ENCODE data around the gene RABGGTA. TPM values are rescaled to one million over a fixed set of nuclear protein-coding genes. Genes with fewer than 3 reads are reported as not detected.
A peak's percentile ranks its signal among the peaks of the same experiment; 100 is the strongest.

Gene RABGGTA
- total RNA-seq, 2 donors from 2014 or later = 28.2 to 44.7 TPM

DNA sequence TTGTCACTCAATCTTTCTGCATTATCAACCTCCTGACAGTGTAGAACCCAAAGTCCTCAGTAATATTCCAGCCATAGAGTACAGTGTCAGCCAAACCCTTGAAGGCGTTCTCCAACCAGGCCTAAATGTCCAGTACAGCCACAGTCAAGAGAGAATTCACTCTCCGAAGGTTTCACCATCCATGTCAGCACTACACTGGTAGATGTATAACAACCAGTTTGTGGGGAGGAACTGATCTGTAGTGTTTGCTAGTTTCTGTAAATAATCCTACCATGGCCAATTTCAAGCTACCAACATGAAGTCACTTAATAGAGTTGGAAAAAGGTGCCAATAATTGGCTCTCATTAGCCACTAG lies 55.1 kb downstream of the RABGGTA start:
- Histone ChIP-seq H3K4me1 (ENCODE audit: control insufficient read depth in 1 of 2, low read depth in 2 of 2) (peaks cover 19 to 36% of the 10 kb centered on the region in 2 donors), H3K36me3 (peaks cover 8% of the 10 kb centered on the region), H3K4me3 (peak overlapping the region; percentile 97), H3K27me3 (replicated peaks; ENCODE audit: insufficient read depth) (no peaks in the 10 kb centered on the region), H3K27ac (peak overlapping the region; percentile 90 to 94), H3K9me3 (no peaks in the 10 kb centered on the region)
- DNase-seq (ENCODE audit: low spot score) (no peak), ATAC-seq (ENCODE audit: insufficient number of reproducible peaks, low FRiP score, low read depth) (no peak)
- TF ChIP-seq, protein P1, sequence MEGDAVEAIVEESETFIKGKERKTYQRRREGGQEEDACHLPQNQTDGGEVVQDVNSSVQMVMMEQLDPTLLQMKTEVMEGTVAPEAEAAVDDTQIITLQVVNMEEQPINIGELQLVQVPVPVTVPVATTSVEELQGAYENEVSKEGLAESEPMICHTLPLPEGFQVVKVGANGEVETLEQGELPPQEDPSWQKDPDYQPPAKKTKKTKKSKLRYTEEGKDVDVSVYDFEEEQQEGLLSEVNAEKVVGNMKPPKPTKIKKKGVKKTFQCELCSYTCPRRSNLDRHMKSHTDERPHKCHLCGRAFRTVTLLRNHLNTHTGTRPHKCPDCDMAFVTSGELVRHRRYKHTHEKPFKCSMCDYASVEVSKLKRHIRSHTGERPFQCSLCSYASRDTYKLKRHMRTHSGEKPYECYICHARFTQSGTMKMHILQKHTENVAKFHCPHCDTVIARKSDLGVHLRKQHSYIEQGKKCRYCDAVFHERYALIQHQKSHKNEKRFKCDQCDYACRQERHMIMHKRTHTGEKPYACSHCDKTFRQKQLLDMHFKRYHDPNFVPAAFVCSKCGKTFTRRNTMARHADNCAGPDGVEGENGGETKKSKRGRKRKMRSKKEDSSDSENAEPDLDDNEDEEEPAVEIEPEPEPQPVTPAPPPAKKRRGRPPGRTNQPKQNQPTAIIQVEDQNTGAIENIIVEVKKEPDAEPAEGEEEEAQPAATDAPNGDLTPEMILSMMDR (IDR thresholded peaks at IDR 0.05) = no peak

Other genes starting within 250 kb of the RABGGTA start
- under 1 TPM in 1 of 2 donors, not detected in 1; 0.14 TPM for gene CARMIL3, start 219.6 kb downstream of the RABGGTA start, total RNA-seq
- gene CPNE6, start 200.0 kb downstream of the RABGGTA start, total RNA-seq = 1 to 10 TPM; 1.3 to 2.4 TPM
- gene PCK2, start 177.3 kb downstream of the RABGGTA start, total RNA-seq = 10 to 100 TPM; 11.4 to 16.9 TPM
- 10 to 100 TPM; 52.8 to 54.2 TPM for gene DCAF11, start 156.8 kb downstream of the RABGGTA start, total RNA-seq
- gene NRL, start 156.6 kb downstream of the RABGGTA start, total RNA-seq = 1 to 10 TPM in 1 of 2 donors, under 1 TPM in 1; 0.92 to 6.1 TPM
- under 1 TPM in 1 of 2 donors, not detected in 1; 0.78 TPM for gene FITM1, start 140.9 kb downstream of the RABGGTA start, total RNA-seq
- 10 to 100 TPM; 61.2 to 84.5 TPM for gene PSME1, start 135.4 kb downstream of the RABGGTA start, total RNA-seq
- gene EMC9, start 130.0 kb downstream of the RABGGTA start, total RNA-seq = 10 to 100 TPM in 1 of 2 donors, 1 to 10 TPM in 1; 4.9 to 18.6 TPM
- 10 to 100 TPM; 24.6 to 28.8 TPM for gene PSME2, start 125.0 kb downstream of the RABGGTA start, total RNA-seq
- gene RNF31, start 124.1 kb downstream of the RABGGTA start, total RNA-seq = 10 to 100 TPM; 60.4 to 94.6 TPM
- gene IRF9, start 110.3 kb downstream of the RABGGTA start, total RNA-seq = 10 to 100 TPM; 74.8 to 86.1 TPM
- 10 to 100 TPM; 13.1 to 23.6 TPM for gene REC8, start 99.5 kb downstream of the RABGGTA start, total RNA-seq
- 10 to 100 TPM; 19.9 to 64.6 TPM for gene IPO4, start 82.8 kb downstream of the RABGGTA start, total RNA-seq
- 10 to 100 TPM; 51.8 to 81.9 TPM for gene TM9SF1, start 76.2 kb downstream of the RABGGTA start, total RNA-seq
- gene TSSK4, start 65.9 kb downstream of the RABGGTA start, total RNA-seq = not detected
- gene CHMP4A, start 58.1 kb downstream of the RABGGTA start, total RNA-seq = 10 to 100 TPM; 33.4 to 58.3 TPM
- gene MDP1, start 55.5 kb downstream of the RABGGTA start, total RNA-seq = 10 to 100 TPM; 15.7 to 24.0 TPM
- gene NEDD8, start 39.2 kb downstream of the RABGGTA start, total RNA-seq = 10 to 100 TPM; 76.0 to 91.4 TPM
- gene GMPR2, start 38.7 kb downstream of the RABGGTA start, total RNA-seq = 10 to 100 TPM; 39.2 to 51.3 TPM
- 10 to 100 TPM; 52.4 to 83.5 TPM for gene TINF2, start 29.0 kb downstream of the RABGGTA start, total RNA-seq
- gene TGM1, start 8.4 kb downstream of the RABGGTA start, total RNA-seq = under 1 TPM in 1 of 2 donors, not detected in 1; 0.21 TPM
- gene DHRS1, start 28.2 kb upstream of the RABGGTA start, total RNA-seq = 10 to 100 TPM; 25.5 to 31.4 TPM
- gene NOP9, start 28.3 kb upstream of the RABGGTA start, total RNA-seq = 10 to 100 TPM; 15.8 to 19.2 TPM
- 10 to 100 TPM; 10.9 to 17.3 TPM for gene CIDEB, start 36.4 kb upstream of the RABGGTA start, total RNA-seq
- 10 to 100 TPM; 15.2 to 21.8 TPM for gene LTB4R2, start 38.5 kb upstream of the RABGGTA start, total RNA-seq
- 10 to 100 TPM in 1 of 2 donors, 1 to 10 TPM in 1; 8.9 to 13.1 TPM for gene LTB4R, start 39.9 kb upstream of the RABGGTA start, total RNA-seq
- gene ADCY4, start 63.5 kb upstream of the RABGGTA start, total RNA-seq = 10 to 100 TPM; 25.5 to 28.7 TPM
- gene RIPK3, start 68.4 kb upstream of the RABGGTA start, total RNA-seq = 10 to 100 TPM in 1 of 2 donors, 1 to 10 TPM in 1; 6.8 to 17.9 TPM
- gene NFATC4, start 96.6 kb upstream of the RABGGTA start, total RNA-seq = 10 to 100 TPM; 62.0 to 84.5 TPM
- 10 to 100 TPM in 1 of 2 donors, 1 to 10 TPM in 1; 9.5 to 11.6 TPM for gene NYNRIN, start 127.4 kb upstream of the RABGGTA start, total RNA-seq
- 1 to 10 TPM; 1.3 to 4.2 TPM for gene CBLN3, start 158.1 kb upstream of the RABGGTA start, total RNA-seq
- 10 to 100 TPM; 62.8 to 71.6 TPM for gene KHNYN, start 158.4 kb upstream of the RABGGTA start, total RNA-seq
- gene SDR39U1, start 171.2 kb upstream of the RABGGTA start, total RNA-seq = 10 to 100 TPM; 27.6 to 61.8 TPM
- not detected for gene CMA1, start 236.7 kb upstream of the RABGGTA start, total RNA-seq

All from thoracic aorta (tissue), 2 donors.